HG02759 (cell line): ENCODE data around the gene TMEM80.
"Not testable (repeated sequence)": the region's sequence is repeated elsewhere in the genome, so short reads cannot be mapped to it uniquely, and the experiment has no call there.

Source experiments
- ATAC-seq: cut with Tn5 transposase; IDR thresholded peaks from one replicate; pipeline ENCODE4 v1.9.1; 2021; ENCODE audit warnings: mild to moderate bottlenecking, moderate library complexity; ENCODE audit not compliant: unreplicated experiment

Gene TMEM80

GRCh38 chr11:679271-680207, 16.1 kb upstream of the TMEM80 start:
- no peak for ATAC-seq

DNA sequence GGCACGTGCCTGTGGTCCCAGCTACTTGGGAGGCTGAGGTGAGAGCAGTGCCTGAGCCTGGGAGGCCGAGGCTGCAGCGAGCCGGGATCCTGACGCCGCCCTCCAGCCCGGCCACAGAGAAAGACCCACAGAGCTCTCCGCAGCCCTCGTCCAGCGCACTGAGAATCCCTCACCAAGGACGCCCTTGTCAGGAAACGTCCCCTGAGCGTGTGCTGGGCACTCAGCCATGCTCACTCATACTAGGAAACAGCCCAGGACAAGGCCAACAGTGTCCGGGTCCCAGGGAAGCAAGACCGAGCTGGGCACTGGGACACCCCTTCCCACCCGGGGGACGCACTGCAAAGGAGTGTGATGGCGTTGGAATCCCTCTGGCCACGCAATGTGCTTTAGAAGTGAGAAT, 15.1 kb upstream of the TMEM80 start:
- ATAC-seq = no peak

GRCh38 chr11:680970-681369, 14.6 kb upstream of the TMEM80 start:
- no peak for ATAC-seq

DNA sequence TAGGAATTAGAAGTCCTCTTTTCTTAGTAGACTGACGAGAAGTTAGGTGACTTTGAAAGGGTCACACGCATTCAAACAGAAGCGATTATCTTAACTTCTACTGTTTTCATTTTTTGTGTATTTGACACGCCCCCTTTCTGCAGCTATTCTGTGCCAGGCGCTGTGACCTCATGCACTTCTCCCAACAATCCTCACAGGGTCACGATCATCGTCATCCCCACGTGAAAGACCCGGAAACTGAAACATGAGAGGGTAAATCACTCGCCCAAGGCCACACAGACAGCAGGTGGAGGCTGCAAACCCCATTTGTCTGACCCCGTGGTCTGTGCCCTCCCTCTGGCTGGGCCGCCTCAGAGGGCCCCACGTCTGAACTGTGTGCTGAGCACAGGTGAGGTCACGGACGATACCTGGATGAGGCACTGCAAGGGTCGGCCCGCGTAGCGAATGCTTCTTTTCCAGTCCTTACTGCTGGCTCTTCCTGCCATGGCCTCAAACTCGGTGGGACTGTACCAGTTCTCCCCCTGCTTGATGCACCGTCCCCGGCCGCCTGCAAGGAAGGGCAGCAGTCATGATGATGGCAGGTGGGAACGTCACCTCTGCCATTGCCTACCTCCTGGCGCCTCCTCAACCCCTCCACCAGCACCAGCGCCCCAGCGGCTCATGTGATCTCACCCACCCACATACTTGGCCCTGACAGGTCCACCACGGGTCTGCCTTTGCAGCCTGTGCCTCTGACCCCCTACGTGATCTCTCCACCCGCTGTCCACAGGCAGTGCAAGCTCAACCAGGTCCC, 9.0 kb upstream of the TMEM80 start:
- ATAC-seq = no peak

DNA sequence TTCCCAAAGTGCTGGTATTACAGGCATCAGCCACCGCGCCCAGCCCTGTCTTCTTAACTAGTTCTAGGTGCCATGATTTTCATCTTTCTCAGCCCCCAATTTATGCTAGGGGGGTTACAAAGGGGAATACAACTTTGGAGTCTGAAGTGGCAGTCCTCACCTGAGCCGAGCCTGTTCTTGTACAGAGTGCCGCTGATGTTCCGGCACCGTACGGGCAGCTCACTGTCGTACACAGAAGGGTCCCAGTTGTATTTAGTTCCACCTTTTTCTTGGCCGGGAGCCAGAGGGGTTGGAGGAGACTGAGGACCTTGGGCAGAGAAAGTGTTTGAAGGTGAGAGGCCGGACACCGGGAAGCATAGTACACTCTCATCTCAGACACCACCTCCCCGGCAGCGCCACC, 7.9 kb upstream of the TMEM80 start:
- no peak for ATAC-seq

DNA sequence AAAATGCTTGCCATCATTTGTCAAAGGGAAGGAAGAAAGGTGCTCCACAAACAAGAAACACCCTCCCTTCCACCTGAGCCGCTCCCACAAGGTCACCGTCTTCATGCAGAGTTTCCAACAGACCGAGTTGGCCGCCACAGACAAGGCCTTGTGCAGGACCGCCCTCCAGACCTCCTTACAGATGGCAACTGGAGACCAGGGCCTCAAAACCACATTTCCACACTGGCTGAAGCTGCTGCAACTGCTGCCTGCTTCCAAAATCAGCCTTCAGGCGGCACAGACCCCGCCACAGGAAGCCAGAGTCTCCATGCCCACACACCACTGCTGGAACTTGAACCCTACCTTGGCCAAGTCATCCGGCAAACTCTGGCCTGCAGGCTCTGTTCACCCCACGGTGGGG, 6.9 kb upstream of the TMEM80 start:
- no peak for ATAC-seq

GRCh38 chr11:689625-690024, 6.0 kb upstream of the TMEM80 start:
- no peak for ATAC-seq

DNA sequence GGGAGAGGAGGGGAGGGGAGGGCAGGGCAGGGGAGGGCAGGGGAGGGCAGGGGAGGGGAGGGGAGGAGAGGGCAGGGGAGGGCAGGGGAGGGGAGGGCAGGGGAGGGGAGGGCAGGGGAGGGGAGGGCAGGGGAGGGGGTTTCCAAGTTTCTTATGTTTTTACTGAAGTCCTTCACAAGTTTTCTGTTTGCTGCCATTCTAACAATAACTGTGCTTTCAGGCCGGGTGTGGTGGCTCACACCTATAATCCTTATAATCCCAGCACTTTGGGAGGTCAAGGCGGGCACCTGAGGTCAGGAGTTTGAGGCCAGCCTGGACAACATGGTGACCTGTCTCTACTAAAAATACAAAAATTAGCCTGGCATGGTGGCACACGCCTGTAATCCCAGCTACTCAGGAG, 5.4 kb upstream of the TMEM80 start:
- not testable (repeated sequence) for ATAC-seq

- ATAC-seq = no peak
Observed at GRCh38 chr11:690738-691633, 4.6 kb upstream of the TMEM80 start.

DNA sequence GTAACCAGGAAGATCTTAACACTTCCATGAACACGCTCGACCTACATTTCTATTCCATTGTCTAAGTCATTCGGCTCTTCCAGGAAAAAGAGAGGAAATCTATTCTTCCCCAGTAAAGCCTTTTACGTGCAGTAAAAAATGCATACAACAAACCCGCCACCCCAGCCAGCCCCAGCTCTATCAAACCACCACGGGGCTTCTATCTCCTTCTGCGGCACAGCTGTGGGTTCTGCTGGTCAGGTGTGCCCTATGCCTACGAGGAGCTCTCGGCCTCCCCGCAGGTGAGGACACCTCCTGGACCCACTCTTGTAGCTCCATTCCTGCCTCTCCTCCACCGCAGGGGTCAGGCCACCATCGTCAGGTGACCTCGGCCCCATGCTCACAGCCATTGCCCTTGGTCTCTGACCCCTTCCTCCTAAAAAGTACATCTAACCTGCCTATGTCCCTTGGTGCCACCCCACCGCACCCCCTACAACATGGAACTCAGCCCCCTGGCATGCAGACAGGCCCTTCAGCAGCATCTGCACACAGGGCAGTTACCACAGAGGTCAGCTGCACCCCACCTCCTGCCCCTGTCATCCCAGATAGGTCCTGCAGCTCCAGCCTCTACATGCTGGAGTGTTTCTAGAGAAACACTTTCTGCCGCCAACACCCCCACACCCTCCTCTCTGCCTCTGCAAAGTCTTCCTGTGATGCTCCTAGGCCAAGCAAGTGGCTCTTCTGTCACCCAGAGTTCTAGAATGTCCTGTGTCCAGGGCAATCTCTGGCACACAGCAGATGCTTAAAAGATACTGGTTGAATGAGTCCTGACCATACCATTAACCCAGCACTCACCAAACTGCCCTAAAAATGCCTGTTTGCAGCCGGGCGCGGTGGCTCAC, 3.7 kb upstream of the TMEM80 start:
- ATAC-seq = no peak

GRCh38 chr11:692824-693414, 2.7 kb upstream of the TMEM80 start:
- no peak for ATAC-seq

DNA sequence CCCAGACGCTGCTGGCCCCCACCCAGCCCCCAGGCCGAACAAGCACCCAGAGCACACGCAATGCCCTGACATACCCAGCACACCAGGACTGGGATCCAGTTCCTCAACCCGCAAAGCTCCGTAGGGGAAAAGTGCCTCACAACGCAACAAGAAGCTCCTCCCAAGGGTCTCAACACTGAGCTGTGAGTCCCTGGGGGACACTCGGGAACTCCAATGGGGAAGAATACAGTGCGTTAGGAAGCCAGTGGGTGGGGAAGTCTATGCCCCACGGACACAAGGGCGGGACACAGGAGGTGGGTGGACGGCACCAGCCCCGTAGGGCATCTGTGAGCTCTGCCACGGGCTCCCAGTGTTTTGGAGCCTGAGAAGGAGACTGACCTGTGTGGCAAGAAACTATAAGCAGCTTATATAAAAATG, 2.2 kb upstream of the TMEM80 start:
- ATAC-seq = no peak

GRCh38 chr11:693887-694562, 1.6 kb upstream of the TMEM80 start:
- ATAC-seq = no peak

DNA sequence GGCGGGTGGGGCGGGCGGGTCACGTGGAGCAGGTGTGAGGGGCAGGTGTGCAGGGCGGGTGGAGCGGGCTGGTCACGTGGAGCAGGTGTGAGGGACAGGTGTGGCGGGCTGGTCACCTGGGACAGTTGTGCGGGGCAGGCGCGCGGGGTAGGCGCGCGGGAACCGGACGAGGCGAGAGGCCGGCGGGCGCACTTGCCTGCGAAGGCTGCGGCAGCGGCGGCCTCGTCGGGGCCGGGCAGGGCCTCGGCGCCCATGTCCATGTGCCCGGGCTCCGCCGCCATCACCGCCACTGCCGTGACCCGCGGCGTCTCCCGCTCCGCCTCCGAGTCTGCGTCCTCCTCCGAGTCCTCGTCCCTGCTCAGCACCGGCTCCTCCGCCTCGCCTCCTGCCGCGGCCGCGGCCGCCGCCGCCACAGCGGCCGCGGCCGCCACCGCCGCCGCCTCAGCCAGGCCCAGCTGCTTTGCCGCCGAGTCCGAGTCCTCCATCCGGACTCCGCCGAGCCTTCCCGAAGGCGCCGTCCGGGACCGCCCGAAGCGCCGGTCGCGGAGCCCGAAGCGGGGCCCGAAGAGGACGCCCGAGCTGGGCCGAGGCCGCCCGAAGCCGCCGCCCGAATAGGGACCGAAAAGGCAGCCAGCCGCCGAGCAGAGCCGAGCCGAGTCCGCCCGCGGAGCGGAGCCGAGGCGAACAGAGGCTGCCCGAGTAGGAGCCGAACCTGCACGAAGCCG, 891 bp upstream of the TMEM80 start, which contains the start of gene DEAF1:
Gene DEAF1 (minus strand): TSS at position 660 of the 725 bp plus-strand sequence. CDS start 175 bp downstream, at position 485.
- peak; percentile 75 for ATAC-seq

DNA sequence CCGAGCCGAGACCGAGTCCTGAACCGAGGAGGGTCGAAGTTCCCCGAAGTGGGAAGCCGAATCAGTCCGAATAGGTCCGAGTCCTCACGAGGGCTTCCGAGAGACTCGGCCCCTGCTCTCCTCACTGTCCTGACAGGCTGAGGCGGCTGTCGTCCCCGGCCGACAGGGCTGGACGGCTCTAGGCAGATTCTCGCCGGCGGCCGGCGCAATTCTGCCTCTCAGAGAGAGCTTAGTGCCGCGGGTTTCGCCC, 403 bp upstream of the TMEM80 start:
- ATAC-seq = no peak

DNA sequence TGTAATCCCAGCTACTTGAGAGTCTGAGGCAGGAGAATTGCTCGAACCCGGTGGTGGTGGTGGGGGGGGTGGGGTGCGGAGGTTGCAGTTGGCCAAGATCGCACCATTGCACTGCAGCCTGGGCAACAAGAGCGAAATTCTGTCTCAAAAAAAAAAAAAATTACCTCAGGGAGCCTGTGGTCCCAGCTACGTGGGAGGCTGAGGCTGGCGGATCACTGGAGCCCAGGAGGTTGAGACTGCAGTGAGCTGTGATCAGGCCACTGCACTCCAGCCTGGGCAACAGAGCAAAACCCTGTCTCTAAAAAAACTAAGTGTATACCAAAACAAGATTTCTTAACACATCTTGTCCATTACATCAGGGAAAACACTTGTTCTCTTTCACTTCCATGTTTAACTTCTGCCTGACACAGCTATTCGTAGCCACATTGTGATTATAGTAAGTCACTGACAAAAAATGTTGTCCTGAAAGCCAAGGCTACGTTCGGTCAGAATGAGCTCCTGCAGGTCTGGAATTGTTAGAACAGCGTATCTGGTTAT, 1.4 kb downstream of the TMEM80 start:
- ATAC-seq = no peak

DNA sequence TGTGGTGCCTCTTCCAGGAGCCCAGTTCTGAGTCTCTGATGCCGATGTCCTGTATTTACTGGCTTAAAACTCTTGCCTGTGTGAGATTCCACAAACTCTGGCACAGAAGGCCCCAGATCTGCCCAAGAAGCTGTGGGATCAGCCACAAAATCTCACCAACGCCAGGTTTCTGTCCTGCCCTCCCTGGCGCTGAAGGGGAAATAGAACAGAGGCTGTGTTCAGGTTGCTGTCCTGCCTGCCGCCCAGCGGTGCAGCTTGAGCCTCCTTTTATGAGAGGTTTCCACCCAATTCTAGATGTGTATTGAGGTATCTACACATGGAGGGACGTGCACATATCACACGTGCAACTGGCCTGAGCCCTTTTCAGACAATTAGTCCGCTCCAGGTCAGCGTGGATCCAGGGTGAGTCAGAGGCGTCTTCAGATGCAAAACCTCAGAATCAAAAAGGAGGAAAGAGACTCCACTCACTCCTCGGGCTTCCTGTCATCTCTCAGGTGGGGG, 2.2 kb downstream of the TMEM80 start:
- ATAC-seq = no peak

GRCh38 chr11:698493-699115, 3.0 kb downstream of the TMEM80 start:
- no peak for ATAC-seq
